K562 (cell line): ENCODE measurements around the gene KLHL22. TPM values are rescaled to one million over a fixed set of nuclear protein-coding genes. Genes with fewer than 3 reads are reported as not detected.

Experiments
- EP300 ChIP-seq: IDR thresholded peaks from 2 replicates; pipeline ENCODE4 v1.6.1; 2012; ENCODE audit warnings: low read length, improper control_type of control experiment
- NCOA6 ChIP-seq: fragments of 450-650 bp; IDR thresholded peaks from 2 replicates; pipeline ENCODE4 v1.6.1; 2017; ENCODE audit warnings: mild to moderate bottlenecking
- NONO ChIP-seq, 2 experiments: fragments of 200-400 bp in 1 of 2; fragments of 450-650 bp in 1 of 2; formaldehyde crosslinking in 1 of 2; IDR thresholded peaks; 2 replicates each; pipeline ENCODE4 v1.6.1; 2017; ENCODE audit warnings: low read depth in 2 of 2, mild to moderate bottlenecking in 2 of 2, moderate library complexity in 2 of 2, low read length in 1 of 2
- SMAD1 ChIP-seq: fragments of 150-350 bp; IDR thresholded peaks from 2 replicates; pipeline ENCODE4 v1.6.1; 2014; ENCODE audit warnings: low read length, low read depth; ENCODE audit not compliant: partially characterized antibody
- SMARCC2 ChIP-seq: fragments of 450-650 bp; IDR thresholded peaks from 2 replicates; pipeline ENCODE4 v1.6.1; 2017; ENCODE audit warnings: antibody characterized with exemption, moderate library complexity, mild to moderate bottlenecking, low read depth
- ZNF134 ChIP-seq: fragments of 250-450 bp; sonication (Bioruptor Pico); conservative IDR thresholded peaks from 2 replicates; pipeline ENCODE4 v1.4.0; 2020
- ZNF274 ChIP-seq: IDR thresholded peaks from 2 replicates; pipeline ENCODE4 v1.6.1; 2011; ENCODE audit warnings: low read depth, mild to moderate bottlenecking, low read length, moderate library complexity, borderline replicate concordance
- polyA plus RNA-seq, 8 experiments: library from polyadenylated mRNA; depleted of rRNA in 4 of 8; stranded (reverse) in 5 of 8; unstranded in 3 of 8; fragments of >200 nt; fragmentation: Nextera tagmentation in 2 of 8; fragmentation: Illumina TruSeq in 1 of 8; extraction: Ambion mirVana in 2 of 8; extraction: Trizol in 1 of 8; gene quantifications; 2 replicates each; pipeline versions ENCODE4 v1.2.1 to v1.2.3, GENCODE V29; 2011 to 2014; ENCODE audit warnings: inconsistent platforms in 1 of 8, missing spikeins in 1 of 8
- total RNA-seq, 7 experiments: library from RNA; depleted of rRNA in 6 of 7; stranded (reverse); fragments of >200 nt in 6 of 7; fragmentation: Illumina TruSeq in 2 of 7; extraction: Trizol in 2 of 7; gene quantifications; 2 replicates each; pipeline versions ENCODE4 v1.2.1 to v1.2.3, GENCODE V29; 2011 to 2021; ENCODE audit warnings: low replicate concordance in 1 of 7
- TF ChIP-seq, protein P1 (sequence below): fragments of 450-650 bp; IDR thresholded peaks from 2 replicates; pipeline ENCODE4 v1.6.1; 2016; ENCODE audit warnings: low read depth
- TF ChIP-seq, protein P2 (sequence below): fragments of 250-450 bp; sonication (Bioruptor Pico); IDR thresholded peaks from 2 replicates; pipeline ENCODE4 v1.5.1; 2021; ENCODE audit warnings: mild to moderate bottlenecking
- TF ChIP-seq, protein P3 (sequence below), 3 experiments: IDR thresholded peaks in 2 of 3; conservative IDR thresholded peaks in 1 of 3; 2 replicates each; pipeline ENCODE4 v1.5.1; 2011 to 2012; ENCODE audit warnings: low read length in 3 of 3, mild to moderate bottlenecking in 3 of 3, control low read depth in 2 of 3, improper control_type of control experiment in 1 of 3, inconsistent platforms in 1 of 3, low read depth in 1 of 3, mixed read lengths in 1 of 3, moderate library complexity in 1 of 3; ENCODE audit not compliant: insufficient read depth in 2 of 3
- TF ChIP-seq, protein P4 (sequence below), 2 experiments: fragments of 150-350 bp in 1 of 2; IDR thresholded peaks; 2 replicates each; pipeline ENCODE4 v1.6.1; 2012 to 2016; ENCODE audit warnings: low read depth in 2 of 2, low read length in 2 of 2, mild to moderate bottlenecking in 1 of 2, moderate library complexity in 1 of 2

The KLHL22 gene
- total and polyA plus RNA-seq, 9 of the 15 experiments (the other 6 are each of a cell fraction or from before 2014, with no cell fraction given): 1.3 to 25.6 (median 15.2) TPM

GRCh38 chr22:20395181-20395906 is 100.3 kb downstream of the KLHL22 start (continued):
- TF ChIP-seq, protein P1, sequence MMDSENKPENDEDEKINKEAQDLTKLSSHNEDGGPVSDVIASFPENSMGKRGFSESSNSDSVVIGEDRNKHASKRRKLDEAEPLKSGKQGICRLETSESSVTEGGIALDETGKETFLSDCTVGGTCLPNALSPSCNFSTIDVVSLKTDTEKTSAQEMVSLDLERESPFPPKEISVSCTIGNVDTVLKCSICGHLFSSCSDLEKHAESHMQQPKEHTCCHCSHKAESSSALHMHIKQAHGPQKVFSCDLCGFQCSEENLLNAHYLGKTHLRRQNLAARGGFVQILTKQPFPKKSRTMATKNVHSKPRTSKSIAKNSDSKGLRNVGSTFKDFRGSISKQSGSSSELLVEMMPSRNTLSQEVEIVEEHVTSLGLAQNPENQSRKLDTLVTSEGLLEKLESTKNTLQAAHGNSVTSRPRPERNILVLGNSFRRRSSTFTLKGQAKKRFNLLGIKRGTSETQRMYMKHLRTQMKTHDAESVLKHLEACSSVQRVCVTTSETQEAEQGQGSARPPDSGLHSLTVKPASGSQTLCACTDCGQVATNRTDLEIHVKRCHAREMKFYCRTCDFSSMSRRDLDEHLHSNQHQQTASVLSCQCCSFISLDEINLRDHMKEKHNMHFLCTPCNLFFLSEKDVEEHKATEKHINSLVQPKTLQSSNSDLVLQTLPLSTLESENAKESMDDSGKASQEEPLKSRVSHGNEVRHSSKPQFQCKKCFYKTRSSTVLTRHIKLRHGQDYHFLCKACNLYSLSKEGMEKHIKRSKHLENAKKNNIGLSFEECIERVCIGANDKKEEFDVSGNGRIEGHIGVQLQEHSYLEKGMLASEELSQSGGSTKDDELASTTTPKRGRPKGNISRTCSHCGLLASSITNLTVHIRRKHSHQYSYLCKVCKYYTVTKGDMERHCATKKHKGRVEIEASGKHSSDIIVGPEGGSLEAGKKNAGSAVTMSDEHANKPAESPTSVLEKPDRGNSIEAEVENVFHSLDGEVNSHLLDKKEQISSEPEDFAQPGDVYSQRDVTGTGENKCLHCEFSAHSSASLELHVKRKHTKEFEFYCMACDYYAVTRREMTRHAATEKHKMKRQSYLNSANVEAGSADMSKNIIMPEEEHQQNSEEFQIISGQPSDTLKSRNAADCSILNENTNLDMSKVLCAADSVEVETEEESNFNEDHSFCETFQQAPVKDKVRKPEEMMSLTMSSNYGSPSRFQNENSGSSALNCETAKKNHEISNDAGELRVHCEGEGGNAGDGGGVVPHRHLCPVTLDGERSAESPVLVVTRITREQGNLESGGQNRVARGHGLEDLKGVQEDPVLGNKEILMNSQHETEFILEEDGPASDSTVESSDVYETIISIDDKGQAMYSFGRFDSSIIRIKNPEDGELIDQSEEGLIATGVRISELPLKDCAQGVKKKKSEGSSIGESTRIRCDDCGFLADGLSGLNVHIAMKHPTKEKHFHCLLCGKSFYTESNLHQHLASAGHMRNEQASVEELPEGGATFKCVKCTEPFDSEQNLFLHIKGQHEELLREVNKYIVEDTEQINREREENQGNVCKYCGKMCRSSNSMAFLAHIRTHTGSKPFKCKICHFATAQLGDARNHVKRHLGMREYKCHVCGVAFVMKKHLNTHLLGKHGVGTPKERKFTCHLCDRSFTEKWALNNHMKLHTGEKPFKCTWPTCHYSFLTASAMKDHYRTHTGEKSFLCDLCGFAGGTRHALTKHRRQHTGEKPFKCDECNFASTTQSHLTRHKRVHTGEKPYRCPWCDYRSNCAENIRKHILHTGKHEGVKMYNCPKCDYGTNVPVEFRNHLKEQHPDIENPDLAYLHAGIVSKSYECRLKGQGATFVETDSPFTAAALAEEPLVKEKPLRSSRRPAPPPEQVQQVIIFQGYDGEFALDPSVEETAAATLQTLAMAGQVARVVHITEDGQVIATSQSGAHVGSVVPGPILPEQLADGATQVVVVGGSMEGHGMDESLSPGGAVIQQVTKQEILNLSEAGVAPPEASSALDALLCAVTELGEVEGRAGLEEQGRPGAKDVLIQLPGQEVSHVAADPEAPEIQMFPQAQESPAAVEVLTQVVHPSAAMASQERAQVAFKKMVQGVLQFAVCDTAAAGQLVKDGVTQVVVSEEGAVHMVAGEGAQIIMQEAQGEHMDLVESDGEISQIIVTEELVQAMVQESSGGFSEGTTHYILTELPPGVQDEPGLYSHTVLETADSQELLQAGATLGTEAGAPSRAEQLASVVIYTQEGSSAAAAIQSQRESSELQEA: no peak
- no peak for TF ChIP-seq SMAD1
- TF ChIP-seq EP300: no peak
- TF ChIP-seq ZNF134: no peak
- no peak for TF ChIP-seq NCOA6
- TF ChIP-seq, protein P2, sequence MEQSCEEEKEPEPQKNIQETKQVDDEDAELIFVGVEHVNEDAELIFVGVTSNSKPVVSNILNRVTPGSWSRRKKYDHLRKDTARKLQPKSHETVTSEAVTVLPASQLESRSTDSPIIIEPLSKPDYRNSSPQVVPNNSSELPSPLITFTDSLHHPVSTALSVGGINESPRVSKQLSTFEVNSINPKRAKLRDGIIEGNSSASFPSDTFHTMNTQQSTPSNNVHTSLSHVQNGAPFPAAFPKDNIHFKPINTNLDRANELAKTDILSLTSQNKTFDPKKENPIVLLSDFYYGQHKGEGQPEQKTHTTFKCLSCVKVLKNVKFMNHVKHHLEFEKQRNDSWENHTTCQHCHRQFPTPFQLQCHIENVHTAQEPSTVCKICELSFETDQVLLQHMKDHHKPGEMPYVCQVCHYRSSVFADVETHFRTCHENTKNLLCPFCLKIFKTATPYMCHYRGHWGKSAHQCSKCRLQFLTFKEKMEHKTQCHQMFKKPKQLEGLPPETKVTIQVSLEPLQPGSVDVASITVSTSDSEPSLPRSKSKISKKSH (CRISPR knock-in tag): no peak
- no peak for TF ChIP-seq ZNF274
- TF ChIP-seq SMARCC2: no peak
- TF ChIP-seq, protein P3, sequence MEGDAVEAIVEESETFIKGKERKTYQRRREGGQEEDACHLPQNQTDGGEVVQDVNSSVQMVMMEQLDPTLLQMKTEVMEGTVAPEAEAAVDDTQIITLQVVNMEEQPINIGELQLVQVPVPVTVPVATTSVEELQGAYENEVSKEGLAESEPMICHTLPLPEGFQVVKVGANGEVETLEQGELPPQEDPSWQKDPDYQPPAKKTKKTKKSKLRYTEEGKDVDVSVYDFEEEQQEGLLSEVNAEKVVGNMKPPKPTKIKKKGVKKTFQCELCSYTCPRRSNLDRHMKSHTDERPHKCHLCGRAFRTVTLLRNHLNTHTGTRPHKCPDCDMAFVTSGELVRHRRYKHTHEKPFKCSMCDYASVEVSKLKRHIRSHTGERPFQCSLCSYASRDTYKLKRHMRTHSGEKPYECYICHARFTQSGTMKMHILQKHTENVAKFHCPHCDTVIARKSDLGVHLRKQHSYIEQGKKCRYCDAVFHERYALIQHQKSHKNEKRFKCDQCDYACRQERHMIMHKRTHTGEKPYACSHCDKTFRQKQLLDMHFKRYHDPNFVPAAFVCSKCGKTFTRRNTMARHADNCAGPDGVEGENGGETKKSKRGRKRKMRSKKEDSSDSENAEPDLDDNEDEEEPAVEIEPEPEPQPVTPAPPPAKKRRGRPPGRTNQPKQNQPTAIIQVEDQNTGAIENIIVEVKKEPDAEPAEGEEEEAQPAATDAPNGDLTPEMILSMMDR (IDR thresholded peaks at IDR 0.05 in 2 of 3, conservative IDR thresholded peaks at IDR 0.05 in 1 of 3; ENCODE audit: insufficient read depth in 2 of 3, low read depth in 1 of 3, low read length in 3 of 3): no peak
- no peak for TF ChIP-seq NONO (IDR thresholded peaks at IDR 0.05; ENCODE audit: low read depth in 2 of 2, low read length in 1 of 2)
- TF ChIP-seq, protein P4, sequence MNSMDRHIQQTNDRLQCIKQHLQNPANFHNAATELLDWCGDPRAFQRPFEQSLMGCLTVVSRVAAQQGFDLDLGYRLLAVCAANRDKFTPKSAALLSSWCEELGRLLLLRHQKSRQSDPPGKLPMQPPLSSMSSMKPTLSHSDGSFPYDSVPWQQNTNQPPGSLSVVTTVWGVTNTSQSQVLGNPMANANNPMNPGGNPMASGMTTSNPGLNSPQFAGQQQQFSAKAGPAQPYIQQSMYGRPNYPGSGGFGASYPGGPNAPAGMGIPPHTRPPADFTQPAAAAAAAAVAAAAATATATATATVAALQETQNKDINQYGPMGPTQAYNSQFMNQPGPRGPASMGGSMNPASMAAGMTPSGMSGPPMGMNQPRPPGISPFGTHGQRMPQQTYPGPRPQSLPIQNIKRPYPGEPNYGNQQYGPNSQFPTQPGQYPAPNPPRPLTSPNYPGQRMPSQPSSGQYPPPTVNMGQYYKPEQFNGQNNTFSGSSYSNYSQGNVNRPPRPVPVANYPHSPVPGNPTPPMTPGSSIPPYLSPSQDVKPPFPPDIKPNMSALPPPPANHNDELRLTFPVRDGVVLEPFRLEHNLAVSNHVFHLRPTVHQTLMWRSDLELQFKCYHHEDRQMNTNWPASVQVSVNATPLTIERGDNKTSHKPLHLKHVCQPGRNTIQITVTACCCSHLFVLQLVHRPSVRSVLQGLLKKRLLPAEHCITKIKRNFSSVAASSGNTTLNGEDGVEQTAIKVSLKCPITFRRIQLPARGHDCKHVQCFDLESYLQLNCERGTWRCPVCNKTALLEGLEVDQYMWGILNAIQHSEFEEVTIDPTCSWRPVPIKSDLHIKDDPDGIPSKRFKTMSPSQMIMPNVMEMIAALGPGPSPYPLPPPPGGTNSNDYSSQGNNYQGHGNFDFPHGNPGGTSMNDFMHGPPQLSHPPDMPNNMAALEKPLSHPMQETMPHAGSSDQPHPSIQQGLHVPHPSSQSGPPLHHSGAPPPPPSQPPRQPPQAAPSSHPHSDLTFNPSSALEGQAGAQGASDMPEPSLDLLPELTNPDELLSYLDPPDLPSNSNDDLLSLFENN (IDR thresholded peaks at IDR 0.05; ENCODE audit: low read depth in 2 of 2, low read length in 2 of 2): no peak
